ENCODE results near the gene PPA1.
"Not testable (repeated sequence)": the region's sequence is repeated elsewhere in the genome, so short reads cannot be mapped to it uniquely, and the experiment has no call there.

The PPA1 gene

DNA sequence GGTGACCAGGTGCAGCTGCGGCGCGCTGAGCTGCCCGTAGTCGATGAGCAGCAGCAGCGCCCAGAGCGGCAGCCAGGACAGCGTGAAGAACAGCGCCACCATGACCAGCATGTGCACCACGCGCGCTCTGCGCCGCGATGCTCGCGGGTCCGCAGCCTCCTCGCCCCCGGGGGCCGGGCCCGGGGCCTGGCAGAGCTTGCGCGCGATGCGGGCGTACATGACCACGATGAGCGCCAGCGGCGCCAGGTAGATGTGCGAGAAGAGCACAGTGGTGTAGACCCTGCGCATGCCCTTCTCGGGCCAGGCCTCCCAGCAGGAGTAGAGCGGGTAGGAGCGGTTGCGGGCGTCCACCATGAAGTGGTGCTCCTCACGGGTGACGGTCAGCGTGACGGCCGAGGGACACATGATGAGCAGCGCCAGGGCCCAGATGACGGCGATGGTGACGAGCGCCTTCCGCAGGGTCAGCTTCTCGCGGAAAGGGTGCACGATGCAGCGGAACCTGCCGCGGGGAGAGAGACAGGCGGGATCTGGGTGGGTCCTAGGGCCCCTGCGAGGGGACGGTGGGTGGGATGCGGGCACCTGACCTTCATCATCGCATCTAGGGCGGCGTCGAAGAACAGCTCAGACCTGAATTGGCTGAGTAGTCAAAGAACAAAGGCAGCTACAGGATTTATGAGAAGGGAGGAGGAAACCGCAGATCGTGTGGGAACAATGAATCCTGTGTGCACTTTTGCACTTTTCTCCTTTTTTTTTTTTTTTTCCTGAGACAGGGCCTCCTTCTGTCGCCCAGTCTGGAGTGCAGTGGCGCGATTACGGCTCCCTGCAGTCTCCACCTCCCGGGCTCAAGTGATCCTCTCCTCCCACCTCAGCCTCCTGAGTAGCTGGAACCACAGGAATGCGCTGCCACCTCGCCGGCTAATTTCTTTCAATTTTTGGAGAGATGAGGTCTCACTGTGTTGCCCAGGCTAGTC, 22.4 kb upstream of the PPA1 start:
- DNase-seq (ENCODE audit: low read depth, low spot score) = peak; percentile 90

DNA sequence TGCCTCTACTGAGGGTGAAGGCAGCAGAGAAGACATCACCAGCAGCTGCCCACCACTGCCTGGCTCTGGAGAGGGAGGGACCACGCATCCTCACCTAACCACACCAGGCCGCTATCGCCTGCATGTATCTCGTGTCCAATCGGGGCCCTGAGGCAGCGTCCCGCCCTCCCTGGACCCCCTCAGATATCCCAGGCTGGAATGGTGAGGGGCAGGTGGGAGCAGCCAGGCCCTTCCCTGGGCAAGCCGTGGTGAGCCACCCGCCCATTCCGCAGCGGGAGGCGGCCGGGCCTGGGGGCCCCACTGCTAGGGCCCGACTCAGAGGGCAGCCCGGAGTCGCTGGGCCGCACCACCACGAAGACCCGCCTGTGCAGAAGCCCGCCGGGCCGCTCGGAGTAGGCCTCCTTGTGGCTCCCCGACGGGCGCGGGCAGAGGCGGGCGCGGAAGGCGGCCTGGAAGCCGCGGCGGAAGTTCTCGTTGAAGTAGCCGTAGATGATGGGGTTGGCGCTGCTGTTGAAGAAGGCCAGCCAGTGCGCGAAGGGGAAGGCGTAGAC, 21.6 kb upstream of the PPA1 start:
- H3K27ac ChIP-seq = no peak overlapping the region
- no peak for DNase-seq (ENCODE audit: low read depth, low spot score)

More for the DNA sequence above, 22.4 kb upstream of the PPA1 start:
- H3K27ac ChIP-seq = peak overlapping the region; percentile 54

DNA sequence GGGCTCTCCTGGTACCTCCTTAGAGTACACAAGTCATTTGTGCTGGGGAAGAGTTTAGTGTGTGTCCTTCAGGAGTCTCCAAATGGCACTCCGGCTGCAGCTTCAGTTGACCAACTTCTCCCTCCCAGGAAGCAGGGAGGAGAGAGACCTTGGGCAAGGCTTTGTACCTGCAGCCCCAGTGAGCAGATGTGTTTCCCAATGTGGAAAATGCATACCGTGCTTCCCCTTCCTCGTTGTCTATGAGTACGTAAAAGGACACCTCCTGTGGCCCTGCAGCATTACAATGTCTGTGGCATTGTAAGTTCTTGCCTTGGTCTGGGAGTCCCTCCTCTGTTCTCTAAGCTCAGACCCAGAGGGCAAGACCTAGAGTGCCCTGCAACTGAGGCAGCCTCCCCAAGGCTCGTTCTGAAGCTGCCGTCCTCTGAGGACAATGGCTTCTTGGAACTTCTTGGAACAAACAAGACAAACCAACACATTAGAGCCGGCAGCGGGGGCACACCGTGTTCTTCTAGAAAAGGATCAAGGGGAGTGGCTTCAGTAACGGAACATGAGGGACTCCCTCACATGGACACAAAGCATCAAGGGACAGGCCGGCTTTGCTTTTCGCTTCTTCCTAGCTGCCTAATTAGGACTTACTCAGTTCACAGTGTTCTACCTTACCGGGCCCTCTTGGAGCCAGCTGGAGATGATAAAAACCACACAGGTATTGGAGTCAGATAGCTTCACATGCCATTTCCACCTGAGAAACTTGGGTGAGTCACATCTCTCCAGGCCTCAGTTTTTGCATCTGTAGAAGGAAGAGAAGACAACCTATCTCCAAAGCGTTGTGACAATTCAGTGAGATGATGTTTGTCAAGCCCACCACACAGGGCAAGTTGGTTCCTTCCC, 20.9 kb upstream of the PPA1 start:
- H3K27ac ChIP-seq = no peak overlapping the region
- DNase-seq (ENCODE audit: low read depth, low spot score) = no peak

DNA sequence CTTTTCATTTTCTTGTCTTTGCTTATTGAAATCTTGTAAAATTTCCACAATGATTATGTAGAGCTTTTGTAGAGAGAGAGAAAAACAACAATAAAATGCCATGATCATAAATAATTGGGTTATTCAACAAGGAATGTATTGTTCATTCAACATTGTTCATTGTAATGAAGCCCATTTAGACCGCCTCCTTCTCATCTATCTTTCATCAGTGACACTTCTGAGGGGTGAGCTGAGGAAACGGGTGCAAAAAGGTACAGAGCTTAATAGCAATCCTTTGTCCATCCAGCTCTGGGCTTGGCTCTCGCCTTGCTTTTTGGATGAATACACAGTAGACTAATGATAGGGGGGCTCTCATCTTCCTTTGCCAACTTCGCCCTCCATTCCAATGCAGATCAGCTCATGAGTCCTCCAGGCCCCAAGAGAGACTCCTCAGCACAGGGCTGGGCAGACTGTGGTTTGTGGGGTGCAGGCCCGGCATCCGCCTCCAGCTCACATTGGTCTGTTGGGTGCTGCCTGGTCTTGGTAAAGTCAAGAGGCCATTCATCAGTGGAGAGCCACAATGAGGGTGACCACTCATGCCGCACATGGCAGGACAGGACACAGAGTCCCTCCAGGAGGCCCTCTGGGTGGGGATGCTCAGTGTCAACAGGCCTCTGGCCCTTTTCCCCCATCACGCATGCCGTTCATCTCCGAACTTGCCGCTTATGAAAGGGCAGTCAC, 17.9 kb upstream of the PPA1 start:
- no peak for DNase-seq (ENCODE audit: low read depth, low spot score)
- no peak overlapping the region for H3K27ac ChIP-seq

DNA sequence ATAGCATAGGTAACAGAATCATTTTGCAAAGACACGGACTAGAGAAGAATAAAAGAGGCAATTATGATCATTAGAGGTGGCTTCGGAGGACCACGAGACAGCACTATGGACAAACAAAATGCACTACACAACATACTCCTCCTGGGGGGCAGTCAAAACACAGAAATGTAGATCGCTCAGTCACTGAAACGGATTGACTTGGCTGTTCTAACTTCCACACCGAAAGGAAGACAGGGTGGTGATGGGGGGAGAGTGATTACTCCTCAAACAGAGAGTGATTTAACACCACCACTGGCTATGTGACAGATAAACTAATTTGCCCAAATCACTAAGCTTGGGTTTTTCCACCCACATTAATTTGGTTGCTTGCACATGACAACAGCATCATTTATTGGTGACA, 14.1 kb upstream of the PPA1 start:
- no peak for DNase-seq (ENCODE audit: low read depth, low spot score)
- H3K27ac ChIP-seq = no peak overlapping the region

DNA sequence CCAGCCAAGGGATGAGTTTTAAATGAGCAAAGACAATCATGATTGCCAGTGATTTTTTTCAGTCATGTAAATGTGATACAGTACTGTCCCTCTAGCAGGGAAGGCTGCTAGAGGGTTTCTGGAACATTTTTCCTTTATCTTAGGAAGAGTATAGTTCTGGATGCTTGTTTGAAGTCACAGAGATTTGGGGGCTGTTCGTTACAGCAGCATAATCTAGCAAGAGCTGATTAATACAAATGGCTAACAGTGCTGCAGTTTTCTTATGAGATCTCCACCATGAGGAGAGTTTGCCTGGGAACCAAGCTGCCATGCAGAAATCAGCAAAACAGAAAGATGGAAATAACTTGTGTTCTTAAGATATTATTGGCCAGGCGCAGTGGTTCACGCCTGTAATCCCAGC, 7.9 kb upstream of the PPA1 start:
- no peak for DNase-seq (ENCODE audit: low read depth, low spot score)
- no peak overlapping the region for H3K27ac ChIP-seq

DNA sequence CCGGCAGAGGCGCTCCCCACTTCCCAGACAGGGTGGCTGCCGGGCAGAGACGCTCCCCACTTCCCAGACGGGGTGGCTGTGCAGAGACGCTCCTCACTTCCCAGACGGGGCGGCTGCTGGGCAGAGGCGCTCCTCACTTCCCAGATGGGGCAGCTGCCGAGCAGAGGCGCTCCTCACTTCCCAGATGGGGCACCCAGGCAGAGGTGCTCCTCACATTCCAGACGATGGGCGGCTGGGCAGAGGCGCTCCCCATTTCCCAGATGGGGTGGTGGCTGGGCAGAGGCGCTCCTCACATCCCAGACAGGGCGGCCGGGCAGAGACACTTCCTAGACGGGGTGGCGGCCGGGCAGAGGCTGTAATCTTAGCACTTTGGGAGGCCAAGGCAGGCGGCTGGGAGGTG, 6.8 kb upstream of the PPA1 start:
- H3K27ac ChIP-seq; DNase-seq (ENCODE audit: low read depth, low spot score): not testable (repeated sequence)

DNA sequence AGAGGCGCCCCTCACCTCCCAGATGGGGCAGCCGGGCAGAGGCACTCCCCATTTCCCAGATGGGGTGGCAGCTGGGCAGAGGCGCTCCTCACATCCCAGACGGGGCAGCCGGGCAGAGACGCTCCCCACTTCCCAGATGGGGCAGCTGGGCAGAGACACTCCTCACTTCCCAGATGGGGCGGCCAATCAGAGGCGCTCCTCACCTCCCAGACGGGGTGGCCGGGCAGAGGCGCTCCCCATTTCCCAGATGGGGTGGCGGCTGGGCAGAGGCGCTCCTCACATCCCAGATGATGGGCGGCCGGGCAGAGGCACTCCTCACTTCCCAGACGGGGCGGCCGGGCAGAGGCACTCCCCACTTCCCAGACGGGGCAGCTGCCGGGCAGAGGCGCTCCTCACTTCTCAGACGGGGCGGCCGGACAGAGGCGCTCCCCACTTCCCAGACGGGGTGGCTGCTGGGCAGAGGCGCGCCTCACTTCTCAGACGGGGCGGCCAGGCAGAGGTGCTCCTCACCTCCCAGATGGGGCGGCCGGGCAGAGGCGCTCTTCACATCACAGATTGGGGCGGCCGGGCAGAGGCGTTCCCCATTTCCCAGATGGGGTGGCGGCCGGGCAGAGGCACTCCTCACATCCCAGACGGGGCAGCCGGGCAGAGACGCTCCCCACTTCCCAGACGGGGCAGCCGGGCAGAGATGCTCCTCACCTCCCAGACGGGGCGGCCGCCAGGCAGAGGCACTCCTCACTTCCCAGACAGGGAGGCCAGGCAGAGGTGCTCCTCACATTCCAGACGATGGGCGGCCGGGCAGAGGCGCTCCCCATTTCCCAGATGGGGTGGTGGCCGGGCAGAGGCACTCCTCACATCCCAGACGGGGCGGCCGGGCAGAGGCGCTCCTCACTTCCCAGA, 6.1 kb upstream of the PPA1 start:
- not testable (repeated sequence) for H3K27ac ChIP-seq; DNase-seq (ENCODE audit: low read depth, low spot score)

DNA sequence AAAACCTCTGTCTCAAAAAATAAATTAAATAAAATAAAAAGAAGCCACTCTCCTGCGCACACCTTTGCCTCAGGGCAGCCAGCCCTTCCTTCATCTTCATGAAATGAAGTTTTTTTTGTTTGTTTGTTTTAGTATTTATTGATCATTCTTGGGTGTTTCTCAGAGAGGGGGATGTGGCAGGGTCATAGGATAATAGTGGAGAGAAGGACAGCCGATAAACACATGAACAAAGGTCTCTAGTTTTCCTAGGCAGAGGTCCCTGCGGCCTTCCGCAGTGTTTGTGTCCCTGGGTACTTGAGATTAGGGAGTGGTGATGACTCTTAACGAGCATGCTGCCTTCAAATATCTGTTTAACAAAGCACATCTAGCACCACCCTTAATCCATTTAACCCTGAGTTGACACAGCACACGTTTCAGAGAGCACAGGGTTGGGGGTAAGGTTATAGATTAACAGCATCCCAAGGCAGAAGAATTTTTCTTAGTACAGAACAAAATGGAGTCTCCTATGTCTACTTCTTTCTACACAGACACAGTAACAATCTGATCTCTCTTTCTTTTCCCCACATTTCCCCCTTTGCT, 4.8 kb upstream of the PPA1 start:
- H3K27ac ChIP-seq; DNase-seq (ENCODE audit: low read depth, low spot score): not testable (repeated sequence)

DNA sequence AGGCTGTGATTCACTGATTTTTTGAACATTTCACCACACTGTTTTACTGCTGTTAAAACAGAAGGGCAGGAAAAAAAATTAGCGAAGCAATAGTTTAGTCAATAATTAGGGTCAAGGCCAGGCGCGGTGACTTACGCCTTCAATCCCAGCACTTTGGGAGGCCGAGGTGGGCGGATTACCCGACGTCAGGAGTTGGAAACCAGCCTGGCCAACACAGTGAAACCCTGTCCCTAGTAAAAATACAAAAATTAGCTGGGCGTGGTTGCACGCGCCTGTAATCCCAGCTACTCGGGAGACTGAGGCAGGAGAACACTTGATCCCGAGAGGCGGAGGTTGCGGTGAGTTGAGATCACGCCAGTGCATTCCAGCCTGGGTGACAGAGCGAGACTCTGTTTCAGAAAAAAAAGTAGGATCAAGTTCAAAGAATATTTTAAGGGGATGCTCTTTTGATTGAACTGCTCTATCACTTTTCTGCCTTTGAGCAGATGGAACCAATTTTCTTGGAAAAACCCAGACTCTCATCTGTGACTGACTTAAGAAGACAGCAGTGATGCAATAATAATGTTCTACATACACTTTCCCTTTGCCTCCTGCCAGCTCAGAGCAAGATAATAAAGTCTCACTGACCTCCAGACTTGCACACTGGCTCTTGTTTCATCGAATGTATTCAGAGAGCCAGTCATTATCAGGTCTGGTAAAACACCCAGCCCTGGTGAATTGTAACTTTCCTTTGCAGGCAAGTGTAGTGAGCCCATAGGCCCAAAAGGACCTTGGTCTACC, 1.6 kb upstream of the PPA1 start:
- H3K27ac ChIP-seq = no peak overlapping the region
- no peak for DNase-seq (ENCODE audit: low read depth, low spot score)

DNA sequence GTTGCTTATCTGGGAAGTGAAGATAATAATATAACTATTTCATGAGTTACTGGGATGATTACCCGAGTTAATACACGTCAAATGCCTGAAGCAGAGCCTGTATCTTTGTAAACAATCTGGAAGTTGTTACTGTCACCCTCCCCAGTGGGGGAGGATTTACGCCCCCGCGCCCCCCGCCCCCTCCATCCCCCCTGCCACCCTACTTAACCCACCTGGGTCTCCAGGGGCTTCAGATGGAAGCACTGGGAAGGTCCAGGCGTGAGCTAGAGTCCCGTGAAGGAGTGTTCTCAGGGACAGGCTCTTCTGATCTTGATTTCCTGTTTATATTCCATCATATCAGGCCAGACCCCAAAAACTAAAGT, 691 bp upstream of the PPA1 start:
- peak overlapping the region; percentile 70 for H3K27ac ChIP-seq
- no peak for DNase-seq (ENCODE audit: low read depth, low spot score)

DNA sequence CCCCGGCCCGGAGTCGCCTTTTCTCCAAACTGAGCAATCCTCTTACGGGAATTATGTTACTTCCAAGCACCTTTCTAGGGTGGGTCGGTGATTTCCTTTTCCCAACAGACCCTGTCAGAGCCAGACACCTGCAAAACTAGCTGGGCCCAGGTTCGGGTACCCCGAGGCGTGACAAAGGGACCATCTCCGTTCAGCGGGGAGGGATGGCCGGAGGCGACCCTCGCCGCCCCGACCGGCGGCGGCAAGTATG, 445 bp downstream of the PPA1 start:
- no peak for DNase-seq (ENCODE audit: low read depth, low spot score)
- peak overlapping the region; percentile 70 for H3K27ac ChIP-seq

DNA sequence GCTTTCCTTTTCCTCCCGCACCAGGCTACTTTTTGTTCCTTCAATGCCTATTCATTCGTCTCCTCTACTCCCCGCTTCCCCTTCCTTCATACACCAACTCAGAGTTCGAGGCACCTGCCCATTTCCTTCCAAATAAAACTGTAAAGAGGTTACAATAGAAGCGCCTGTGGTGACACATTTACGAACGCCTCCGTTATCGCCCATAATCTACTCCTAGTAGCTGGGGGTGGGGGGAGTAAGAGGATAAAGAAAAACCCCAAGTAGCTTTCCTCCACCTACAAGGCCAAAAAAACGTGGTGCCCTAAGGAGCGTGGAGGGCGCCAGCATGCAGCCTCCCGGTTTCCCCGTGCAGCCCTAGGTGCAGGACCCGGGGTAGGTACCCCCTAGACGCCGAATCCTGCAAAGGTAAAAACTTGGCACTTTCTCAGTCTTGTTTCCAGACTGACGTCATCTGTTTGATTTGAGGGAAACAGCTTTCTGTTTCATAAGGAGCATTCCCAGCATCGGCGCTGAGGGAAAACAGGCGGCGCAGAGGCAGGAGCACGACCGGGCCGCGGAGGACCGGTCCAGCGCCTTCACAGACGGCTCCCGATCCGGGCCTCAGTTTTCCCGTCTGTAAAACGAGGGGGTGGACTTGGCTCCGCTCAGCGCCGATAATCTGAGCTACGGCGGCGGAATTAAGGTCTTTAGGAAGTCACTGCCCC, 922 bp downstream of the PPA1 start:
- peak overlapping the region; percentile 70 for H3K27ac ChIP-seq
- no peak for DNase-seq (ENCODE audit: low read depth, low spot score)

DNA sequence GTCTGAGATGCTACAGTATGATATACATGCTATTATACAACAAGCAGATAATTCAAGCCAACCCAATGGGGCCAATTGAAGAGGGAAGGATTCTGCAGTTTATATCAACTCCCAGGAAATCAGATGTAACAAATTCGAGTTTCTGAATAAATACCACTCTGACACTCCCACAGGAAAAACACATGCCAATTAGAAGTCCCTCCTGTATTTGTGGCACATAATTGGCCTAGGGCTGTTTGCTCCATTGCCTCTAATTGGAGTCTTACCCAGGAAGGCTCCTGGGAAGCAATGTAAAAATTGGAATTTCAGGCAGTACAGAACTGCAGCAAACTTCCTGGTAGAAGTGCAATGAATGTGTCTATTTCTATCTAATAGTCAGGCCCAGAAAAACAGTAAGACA, 4.7 kb downstream of the PPA1 start:
- H3K27ac ChIP-seq = peak overlapping the region; percentile 67
- no peak for DNase-seq (ENCODE audit: low read depth, low spot score)

DNA sequence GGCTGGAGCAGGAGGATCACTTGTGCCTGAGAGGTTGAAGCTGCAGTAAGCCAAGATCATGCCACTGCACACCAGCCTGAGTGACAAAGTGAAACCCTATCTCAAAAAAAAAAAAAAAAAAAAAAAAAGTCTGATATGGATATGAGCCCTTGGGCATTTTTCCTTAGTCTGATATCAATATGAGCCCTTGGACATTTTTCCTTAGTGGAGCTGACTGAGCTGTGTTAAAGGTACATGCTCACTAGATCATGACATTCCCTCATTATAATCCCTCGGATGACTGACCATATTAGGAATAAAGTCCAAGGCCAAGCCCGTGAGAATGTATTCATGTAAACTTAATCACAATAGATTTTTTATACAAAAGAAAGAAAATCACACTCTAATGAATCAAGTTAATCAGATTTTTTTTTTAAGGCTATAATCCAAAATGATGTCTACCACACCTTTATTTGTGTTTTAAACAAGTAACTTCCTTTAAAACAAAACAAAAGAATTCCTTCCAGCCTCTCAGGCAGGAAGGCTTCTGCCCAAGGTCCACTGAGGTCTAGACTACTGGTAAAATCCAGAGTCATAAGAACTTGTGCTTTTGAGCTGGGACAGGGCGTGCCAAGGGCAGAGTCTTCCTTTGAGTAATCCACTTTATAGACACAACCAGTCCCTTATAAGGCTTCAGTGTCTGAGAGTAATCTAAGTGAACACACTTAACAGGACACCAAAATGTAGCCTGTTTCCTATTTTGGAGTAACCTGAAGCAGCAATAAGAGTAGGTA, 5.5 kb downstream of the PPA1 start:
- no peak for DNase-seq (ENCODE audit: low read depth, low spot score)
- peak overlapping the region; percentile 67 for H3K27ac ChIP-seq

DNA sequence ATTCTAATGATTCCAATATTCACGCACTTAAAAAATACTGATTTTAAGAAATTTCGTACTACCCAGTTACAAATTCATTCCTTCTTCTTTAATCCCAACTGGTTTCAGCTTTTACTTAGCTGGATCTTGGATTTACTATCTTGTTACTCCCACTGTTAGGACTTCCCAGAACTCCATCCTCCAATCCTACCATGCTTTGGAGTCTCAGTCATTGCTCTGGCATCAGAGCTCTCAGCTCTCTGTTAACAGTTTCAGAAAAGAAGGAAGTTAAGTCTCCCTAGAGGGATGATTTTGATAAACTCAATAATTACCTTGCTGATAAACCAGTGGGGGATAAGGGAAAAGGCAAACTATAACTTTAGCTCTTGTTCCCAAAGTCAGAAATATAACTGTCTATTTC, 9.5 kb downstream of the PPA1 start:
- no peak for DNase-seq (ENCODE audit: low read depth, low spot score)
- H3K27ac ChIP-seq = peak overlapping the region; percentile 67

DNA sequence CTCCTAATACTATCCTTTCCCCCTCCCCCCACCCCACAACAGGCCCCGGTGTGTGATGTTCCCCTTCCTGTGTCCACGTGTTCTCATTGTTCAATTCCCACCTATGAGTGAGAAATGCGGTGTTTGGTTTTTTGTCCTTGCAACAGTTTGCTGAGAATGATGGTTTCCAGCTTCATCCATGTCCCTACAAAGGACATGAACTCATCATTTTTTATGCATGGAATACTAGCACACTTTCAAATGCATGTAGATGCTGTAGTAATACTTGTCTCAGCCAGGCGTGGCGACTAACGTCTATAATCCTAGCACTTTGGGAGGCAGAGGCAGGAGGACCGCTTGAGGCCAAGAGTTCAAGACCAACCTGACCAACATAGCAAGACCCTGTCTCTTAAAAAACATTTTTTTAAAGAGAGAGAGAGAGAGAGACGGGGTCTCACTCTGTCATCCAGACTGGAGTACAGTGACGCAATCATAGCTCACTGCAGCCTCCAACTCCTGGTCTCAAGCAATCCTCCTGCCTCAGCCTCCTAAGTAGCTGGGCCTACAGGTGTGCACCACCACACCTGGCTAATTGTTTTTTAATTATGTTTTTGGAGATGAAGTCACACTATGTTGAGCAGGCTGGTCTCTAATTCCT, 10.3 kb downstream of the PPA1 start:
- DNase-seq (ENCODE audit: low read depth, low spot score) = not testable (repeated sequence)
- H3K27ac ChIP-seq = peak overlapping the region; percentile 67

All from epithelial cell of prostate (primary cell).